Measurements from ENCODE around the gene GPSM1. TPM values are rescaled to one million over a fixed set of nuclear protein-coding genes. Genes with fewer than 3 reads are reported as not detected.

Gene GPSM1
- total and polyA plus RNA-seq, 9 of the 15 experiments (the other 6 are each of a cell fraction or from before 2014, with no cell fraction given), result 0.04 to 14.2 (median 3.1) TPM

- TF ChIP-seq HNRNPK (IDR thresholded peaks at IDR 0.05; ENCODE audit: low read depth, low read length, poor library complexity, severe bottlenecking) (no peak), CEBPB (tag; IDR thresholded peaks at IDR 0.05) (no peak), DNMT1 (IDR thresholded peaks at IDR 0.05) (no peak), HMGN3 (IDR thresholded peaks at IDR 0.05; ENCODE audit: borderline replicate concordance, extremely low read depth, insufficient read length, low read depth, low read length) (peak; percentile 94), SRSF7 (optimal IDR thresholded peaks at IDR 0.05; ENCODE audit: low read depth, low read length) (no peak), MEF2D (tag; conservative IDR thresholded peaks at IDR 0.05; ENCODE audit: low read depth) (no peak), BCOR (IDR thresholded peaks at IDR 0.05) (no peak), ZNF133 (CRISPR knock-in tag; IDR thresholded peaks at IDR 0.05) (no peak), ZKSCAN1 (IDR thresholded peaks at IDR 0.05; ENCODE audit: low read depth, low read length) (no peak), NFATC3 (IDR thresholded peaks at IDR 0.05) (no peak), KAT8 (IDR thresholded peaks at IDR 0.05; ENCODE audit: low read depth) (no peak), CHAMP1 (IDR thresholded peaks at IDR 0.05) (no peak), ZNF778 (CRISPR knock-in tag; IDR thresholded peaks at IDR 0.05) (no peak), CBX2 (IDR thresholded peaks at IDR 0.05; ENCODE audit: insufficient read depth, low read length, poor library complexity, severe bottlenecking) (no peak), IRF1 (CRISPR knock-in tag; IDR thresholded peaks at IDR 0.05; ENCODE audit: borderline replicate concordance) (no peak), NR2F6 (CRISPR knock-in tag; IDR thresholded peaks at IDR 0.05) (no peak), SRSF3 (IDR thresholded peaks at IDR 0.05; ENCODE audit: insufficient read depth, low read length) (no peak), ESRRA (IDR thresholded peaks at IDR 0.05; ENCODE audit: borderline replicate concordance, low read depth) (peak; percentile 53; the same call in 1 of the 2 replicates), MAZ (CRISPR knock-in tag; conservative IDR thresholded peaks at IDR 0.05 in 1 of 2, IDR thresholded peaks at IDR 0.05 in 1 of 2) (peak; percentile 93 to 94), RFX5 (IDR thresholded peaks at IDR 0.05; ENCODE audit: low read depth, low read length) (no peak), MIER1 (IDR thresholded peaks at IDR 0.05; ENCODE audit: low read depth) (no peak), ETV5 (CRISPR knock-in tag; IDR thresholded peaks at IDR 0.05; ENCODE audit: low read depth) (peak; percentile 93), HNRNPH1 (optimal IDR thresholded peaks at IDR 0.05; ENCODE audit: low read depth, low read length) (no peak), TRIM24 (IDR thresholded peaks at IDR 0.05) (peak in 1 of 2 experiments; percentile 19; a peak in 1 of 4 replicates), PKNOX1 (IDR thresholded peaks at IDR 0.05) (no peak)
These were observed 36.0 kb downstream of the GPSM1 start, which contains the start of gene DNLZ (continued) for GRCh38 chr9:136363106-136363948.

Data from K562 (cell line).